ENCODE measurements around the gene CDC42BPB.
A peak's percentile ranks its signal among the peaks of the same experiment; 100 is the strongest.
"Not testable (repeated sequence)": the region's sequence is repeated elsewhere in the genome, so short reads cannot be mapped to it uniquely, and the experiment has no call there.

The CDC42BPB gene

GRCh38 chr14:102927346-102927877 lies 129.9 kb downstream of the CDC42BPB start:
- DNase-seq, result no peak

DNA sequence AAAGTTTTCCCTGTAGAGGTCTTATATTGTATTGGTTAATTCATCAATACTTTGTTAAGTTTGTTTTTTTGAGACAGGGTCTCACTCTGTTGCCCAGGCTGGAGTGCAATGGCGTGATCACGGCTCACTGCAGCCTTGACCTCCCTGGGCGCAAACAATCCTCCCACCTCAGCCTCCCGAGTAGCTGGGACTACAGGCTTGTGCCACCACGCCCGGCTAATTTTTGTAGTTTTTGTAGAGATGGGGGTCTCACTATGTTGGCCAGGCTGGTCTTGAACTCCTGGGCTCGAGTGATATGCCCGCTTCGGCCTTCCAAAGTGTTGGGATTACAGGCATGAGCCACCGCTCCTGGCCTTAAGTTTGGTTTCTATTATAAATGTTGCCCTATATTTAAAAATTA lies 130.5 kb downstream of the CDC42BPB start:
- not testable (repeated sequence) for DNase-seq

GRCh38 chr14:102926104-102926503 lies 131.2 kb downstream of the CDC42BPB start:
- DNase-seq, result no peak

DNA sequence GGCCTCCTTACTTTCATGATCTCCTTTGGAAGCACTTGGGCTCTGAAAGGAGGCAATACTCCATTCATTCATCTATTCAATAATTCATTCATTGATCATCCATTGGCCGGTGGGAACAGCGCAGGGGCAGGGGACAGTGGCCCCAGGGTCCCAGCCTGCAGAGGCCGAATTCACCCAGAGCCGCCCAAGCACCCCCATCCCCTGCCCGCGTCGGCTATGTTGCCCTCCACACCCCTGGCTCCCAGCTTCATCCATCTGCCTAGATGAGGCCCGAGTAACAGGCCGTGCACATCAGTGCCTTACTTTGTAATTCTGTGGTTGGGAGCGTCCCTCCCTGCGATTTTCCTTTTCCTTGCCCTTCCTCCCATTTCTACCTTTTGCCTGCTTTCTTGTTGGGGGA lies 131.7 kb downstream of the CDC42BPB start:
- DNase-seq, result no peak

- no peak for DNase-seq
Measured at GRCh38 chr14:102924632-102925588, 132.4 kb downstream of the CDC42BPB start.

DNA sequence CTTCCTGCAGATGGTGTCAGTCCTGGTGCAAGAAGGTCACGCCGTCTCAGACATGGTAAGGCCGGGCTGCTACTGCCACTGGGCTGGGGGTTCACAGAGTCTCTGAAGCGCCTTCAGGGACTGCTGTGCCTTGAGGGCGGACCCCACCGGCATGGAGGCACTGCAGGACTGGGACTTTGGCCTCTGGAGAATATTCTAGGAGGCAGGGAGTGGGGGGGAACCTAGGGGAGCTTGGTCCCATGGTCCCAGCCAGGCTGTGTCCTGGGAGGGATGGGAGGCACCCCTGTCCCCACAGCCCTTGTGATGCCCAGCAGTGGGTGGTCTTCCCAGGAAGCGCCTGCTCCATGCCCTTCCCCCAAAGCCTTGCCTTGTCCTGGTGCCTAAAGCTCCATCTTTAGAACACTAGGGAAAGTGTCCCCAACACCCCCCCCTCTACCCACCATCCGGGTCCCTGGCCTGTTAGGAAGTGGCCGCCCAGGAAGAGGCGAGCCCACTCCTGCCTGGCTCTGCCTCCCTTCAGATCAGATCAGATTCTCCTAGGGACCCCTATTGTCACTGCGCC lies 133.3 kb downstream of the CDC42BPB start:
- DNase-seq, result no peak

GRCh38 chr14:102923201-102923924 lies 134.0 kb downstream of the CDC42BPB start:
- no peak for DNase-seq

GRCh38 chr14:102922490-102923200 lies 134.7 kb downstream of the CDC42BPB start, which contains the start of gene AMN:
TSS of gene AMN (plus strand) at chr14:102922663. CDS start at chr14:102922689, 26 bp downstream.
- no peak for DNase-seq

GRCh38 chr14:102920998-102921304 lies 136.4 kb downstream of the CDC42BPB start:
- DNase-seq, result no peak

DNA sequence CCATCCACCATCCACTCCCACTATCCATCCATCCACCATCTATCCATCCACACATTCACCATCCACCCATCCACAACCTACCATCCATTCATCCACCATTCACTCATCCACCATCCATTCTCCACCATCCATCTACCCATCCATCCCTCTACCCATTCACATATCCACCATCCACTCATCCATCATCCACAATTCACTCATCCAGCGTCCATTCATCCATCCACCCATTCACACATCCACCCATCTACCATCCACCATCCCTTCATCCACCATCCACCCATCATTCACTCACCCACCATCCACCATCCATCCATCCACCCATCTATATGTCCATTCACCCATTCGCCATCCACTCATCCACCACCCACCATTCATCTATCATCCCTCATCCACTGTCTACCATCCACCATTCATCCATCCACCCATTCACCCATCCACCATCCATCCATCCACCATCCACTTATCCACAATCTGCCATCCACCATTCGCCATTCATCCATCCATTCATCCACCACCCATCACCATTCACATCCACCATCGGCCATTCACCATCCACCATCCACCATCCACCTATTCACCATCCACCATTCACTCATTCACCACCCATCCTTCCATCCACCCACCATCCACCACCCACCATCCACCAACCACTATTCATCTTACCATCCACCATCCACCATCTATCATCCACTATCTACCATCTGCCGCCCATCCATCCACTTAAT lies 136.9 kb downstream of the CDC42BPB start:
- no peak for DNase-seq

GRCh38 chr14:102918438-102918837 lies 138.9 kb downstream of the CDC42BPB start:
- no peak for DNase-seq

- DNase-seq, result peak in 1 of 2 donors; percentile 56
Measured at GRCh38 chr14:102917469-102918211, 139.7 kb downstream of the CDC42BPB start.

DNA sequence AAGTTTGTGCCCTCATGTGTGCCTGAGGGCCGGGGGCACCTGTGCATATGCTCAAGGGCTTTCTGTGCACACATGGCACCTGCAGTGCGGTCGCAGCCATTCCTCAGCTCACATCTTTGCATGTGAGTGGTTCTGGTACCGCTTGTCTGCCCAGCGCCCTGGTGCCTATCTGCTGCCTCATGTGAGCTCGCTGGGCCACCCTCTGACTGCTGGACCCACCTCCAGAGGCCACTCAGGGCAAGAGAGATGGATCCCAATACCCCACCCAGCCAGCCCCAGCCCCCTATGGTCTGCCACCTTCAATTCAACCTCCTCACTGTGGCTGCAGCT lies 140.3 kb downstream of the CDC42BPB start:
- DNase-seq, result no peak

GRCh38 chr14:102916347-102917055 lies 140.8 kb downstream of the CDC42BPB start:
- no peak for DNase-seq

DNA sequence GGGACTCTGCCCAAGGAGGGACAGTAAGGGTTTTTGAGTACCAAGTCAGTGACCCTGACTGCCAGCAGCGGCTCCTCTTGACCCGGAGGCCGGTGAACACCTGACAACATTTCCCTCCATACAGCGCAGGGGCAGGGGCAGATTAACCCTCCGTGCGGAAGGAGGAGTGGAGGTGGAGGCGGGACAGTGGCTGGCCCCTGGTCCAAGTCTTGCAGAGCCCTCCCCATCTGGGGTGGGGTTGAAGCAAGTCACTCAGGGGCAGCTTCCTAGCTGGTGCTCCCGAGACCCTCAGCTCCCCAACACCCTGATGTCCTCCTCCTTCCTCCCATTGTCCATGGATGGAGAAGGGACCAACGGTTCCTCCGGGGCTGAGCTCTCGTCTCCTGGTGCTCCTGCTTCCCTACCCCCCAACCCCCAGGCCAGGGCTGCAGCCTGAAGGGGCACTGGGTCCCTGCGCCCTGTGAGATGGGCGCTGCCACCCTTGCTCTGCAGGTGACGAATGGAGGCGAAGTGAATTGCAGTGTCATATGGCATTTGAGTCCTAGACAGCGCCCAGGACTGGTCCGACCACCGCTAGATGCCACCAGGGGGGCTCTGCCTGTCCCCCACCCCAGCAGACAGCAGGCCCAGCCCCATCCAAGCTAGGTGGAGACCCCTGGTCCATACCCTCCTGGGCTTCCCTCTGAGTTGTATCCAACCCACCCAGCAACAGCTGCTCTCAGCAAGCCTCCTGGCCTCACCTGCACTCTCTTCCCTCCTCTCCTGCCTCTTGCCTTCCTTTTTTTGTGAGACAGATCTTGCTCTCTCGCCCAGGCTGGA lies 141.8 kb downstream of the CDC42BPB start:
- DNase-seq, result no peak

DNA sequence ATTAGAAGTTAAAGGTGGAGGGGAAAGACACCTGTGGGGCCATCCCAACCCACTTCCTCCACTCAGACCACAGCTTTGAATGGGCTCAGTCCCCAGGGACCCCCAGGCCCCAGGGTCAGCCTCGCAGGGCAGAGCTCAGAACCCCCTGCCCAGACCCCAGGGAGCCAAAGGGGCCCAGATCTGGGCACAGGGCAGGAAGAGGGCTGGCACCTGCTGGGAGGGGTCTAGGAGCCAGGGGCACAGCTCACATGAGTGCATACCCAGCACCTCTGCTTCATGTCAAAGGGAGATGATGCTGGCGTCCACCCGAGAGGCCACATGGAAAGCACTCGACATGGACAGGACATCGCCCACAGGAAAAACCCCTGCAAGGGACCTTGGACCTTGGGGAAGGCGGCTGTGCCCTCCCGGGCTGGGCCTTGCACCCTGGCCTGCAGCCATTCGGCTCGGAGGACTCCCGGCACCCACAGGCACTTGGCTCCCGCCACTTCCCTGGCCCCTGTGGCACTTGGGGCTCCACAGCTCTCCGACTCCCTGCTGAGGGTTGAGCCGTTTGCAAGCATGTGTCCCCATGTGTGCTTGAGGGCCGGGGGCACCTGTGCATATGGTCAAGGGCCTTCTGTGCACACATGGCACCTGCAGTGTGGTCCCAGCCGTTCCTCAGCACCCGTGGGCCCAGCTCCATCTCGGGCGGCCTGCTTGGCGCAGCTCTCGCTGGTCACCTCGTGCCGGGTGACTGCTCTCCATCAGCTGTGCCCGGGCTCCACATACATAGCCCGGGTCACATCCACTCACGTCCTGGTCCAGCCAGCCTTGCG lies 142.7 kb downstream of the CDC42BPB start:
- no peak for DNase-seq

- DNase-seq, result no peak
Measured at GRCh38 chr14:102913341-102914211, 143.8 kb downstream of the CDC42BPB start.
